ENCODE data around the gene MYO16.
A peak's percentile ranks its signal among the peaks of the same experiment; 100 is the strongest.

MYO16 gene

DNA sequence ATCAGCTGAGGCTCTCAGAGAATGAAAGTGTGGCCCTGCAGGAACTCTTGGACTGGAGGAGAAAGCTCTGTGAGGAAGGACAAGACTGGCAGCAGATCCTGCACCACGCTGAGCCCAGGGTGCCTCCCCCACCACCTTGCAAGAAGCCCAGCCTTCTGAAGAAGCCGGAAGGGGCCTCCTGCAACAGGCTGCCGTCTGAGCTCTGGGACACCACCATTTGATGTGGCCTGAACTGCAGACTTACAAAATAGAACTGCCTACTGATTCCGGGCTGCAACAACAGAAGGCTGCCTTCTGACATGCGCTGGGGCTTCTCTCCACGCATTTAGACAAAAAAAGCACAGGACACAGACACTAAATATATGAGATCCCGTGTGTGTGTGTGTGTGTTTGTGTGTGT is 577.2 kb downstream of the MYO16 start:
- H3K4me3 ChIP-seq (replicated peaks; ENCODE audit: low read depth, low read length), result no peak overlapping the region
- TF ChIP-seq, protein P1, sequence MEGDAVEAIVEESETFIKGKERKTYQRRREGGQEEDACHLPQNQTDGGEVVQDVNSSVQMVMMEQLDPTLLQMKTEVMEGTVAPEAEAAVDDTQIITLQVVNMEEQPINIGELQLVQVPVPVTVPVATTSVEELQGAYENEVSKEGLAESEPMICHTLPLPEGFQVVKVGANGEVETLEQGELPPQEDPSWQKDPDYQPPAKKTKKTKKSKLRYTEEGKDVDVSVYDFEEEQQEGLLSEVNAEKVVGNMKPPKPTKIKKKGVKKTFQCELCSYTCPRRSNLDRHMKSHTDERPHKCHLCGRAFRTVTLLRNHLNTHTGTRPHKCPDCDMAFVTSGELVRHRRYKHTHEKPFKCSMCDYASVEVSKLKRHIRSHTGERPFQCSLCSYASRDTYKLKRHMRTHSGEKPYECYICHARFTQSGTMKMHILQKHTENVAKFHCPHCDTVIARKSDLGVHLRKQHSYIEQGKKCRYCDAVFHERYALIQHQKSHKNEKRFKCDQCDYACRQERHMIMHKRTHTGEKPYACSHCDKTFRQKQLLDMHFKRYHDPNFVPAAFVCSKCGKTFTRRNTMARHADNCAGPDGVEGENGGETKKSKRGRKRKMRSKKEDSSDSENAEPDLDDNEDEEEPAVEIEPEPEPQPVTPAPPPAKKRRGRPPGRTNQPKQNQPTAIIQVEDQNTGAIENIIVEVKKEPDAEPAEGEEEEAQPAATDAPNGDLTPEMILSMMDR (IDR thresholded peaks at IDR 0.05; ENCODE audit: low read length, missing control alignments), result no peak
- no peak for DNase-seq (ENCODE audit: low read depth)

DNA sequence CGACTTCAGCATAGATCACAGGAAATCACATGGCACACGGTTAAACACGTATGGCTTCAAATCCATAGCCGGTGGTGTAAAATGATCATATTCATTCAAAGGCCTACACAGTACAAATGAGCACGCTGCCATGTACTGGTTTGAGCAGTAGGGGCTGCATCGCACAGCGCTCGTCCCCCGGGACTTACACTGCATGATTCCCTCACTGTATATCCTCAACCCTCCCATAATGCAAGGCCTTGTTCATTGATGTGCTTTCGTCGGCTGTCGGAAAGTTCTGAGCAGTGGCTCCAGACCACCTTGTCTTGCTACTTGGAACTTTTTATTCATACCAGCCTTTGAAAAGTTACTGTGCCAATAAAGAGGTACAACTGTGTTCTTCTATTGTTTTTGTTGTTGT is 578.2 kb downstream of the MYO16 start:
- no peak for DNase-seq (ENCODE audit: low read depth)
- TF ChIP-seq, protein P1 (IDR thresholded peaks at IDR 0.05; ENCODE audit: low read length, missing control alignments), result no peak
- no peak overlapping the region for H3K4me3 ChIP-seq (replicated peaks; ENCODE audit: low read depth, low read length)

DNA sequence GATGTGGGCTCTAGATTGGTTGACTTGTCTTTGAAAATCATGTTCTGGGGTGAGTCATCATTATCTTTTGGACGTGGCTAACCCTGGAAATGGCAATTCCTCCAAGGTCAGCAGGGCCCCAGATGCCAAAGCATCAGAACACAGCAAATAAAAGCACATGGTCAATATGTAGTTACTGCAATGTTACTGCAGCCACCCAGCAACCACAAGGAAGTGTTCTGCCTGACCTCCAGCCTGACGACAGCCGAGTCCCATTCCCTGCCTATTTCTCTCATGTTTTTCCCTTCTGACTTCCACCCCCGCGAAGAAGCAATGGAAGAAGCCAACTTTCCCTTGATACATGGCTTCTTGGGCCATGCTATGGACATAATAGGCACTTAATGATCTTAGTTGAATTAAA is 579.1 kb downstream of the MYO16 start:
- TF ChIP-seq, protein P1 (IDR thresholded peaks at IDR 0.05; ENCODE audit: low read length, missing control alignments), result no peak
- no peak for DNase-seq (ENCODE audit: low read depth)
- H3K4me3 ChIP-seq (replicated peaks; ENCODE audit: low read depth, low read length), result no peak overlapping the region

DNA sequence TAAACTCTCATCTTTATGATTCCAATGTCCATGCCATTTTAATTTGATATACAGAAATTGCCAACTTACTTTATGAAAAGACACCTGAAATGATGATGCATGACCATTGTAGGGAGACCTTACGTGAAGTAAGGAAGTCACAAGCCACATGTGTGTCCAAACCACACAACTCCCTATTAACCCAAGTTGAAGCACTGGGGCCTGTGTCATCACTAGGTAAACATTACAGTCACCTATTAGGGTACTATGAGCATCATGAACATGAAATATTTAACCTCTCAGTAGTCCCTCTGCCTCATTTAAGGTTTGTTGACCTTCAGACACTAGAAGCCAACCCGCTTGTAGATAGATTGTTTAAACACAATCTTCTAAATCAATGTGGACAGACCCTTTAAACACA is 580.1 kb downstream of the MYO16 start:
- no peak for DNase-seq (ENCODE audit: low read depth)
- TF ChIP-seq, protein P1 (IDR thresholded peaks at IDR 0.05; ENCODE audit: low read length, missing control alignments), result no peak
- no peak overlapping the region for H3K4me3 ChIP-seq (replicated peaks; ENCODE audit: low read depth, low read length)

DNA sequence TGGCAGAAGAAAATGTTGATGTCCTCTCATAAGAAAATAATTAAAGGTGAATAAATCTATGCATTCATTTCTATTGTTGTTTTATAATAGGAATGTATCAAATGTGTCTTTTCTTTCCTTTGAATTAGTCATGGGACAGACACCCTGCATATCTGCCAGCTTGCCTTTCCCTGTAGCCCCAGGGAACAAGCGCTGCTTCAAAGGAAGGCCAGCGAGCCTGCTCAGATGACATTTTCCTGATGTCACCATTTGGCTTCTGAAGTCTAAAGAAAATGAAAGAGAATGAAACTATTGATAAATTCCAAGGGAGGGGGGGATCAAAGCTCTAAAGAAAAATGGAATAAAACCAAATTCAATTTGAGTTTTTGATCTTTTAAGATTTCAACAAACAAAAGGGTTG is 582.2 kb downstream of the MYO16 start:
- peak; percentile 13 for DNase-seq (ENCODE audit: low read depth)
- no peak overlapping the region for H3K4me3 ChIP-seq (replicated peaks; ENCODE audit: low read depth, low read length)
- TF ChIP-seq, protein P1 (IDR thresholded peaks at IDR 0.05; ENCODE audit: low read length, missing control alignments), result no peak

DNA sequence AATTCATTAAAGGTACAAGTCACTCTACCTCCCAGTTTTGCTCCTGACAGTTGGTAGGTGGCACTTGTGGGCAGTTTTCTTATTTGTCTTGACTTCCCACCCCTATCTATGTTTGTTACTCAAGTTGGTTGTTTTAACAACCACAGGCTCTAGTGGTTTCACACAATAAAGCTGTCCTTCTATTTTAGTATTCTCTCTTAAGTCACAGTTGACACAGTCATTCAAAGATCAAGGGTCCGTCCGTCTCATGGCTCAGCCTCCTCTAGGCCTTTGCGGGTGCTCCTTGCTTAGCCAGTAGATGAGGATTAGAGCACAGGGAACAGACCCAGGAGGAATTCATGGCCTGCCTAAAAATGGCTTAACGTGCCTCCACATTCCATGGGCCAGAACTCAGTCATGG is 583.2 kb downstream of the MYO16 start:
- TF ChIP-seq, protein P1 (IDR thresholded peaks at IDR 0.05; ENCODE audit: low read length, missing control alignments), result no peak
- no peak overlapping the region for H3K4me3 ChIP-seq (replicated peaks; ENCODE audit: low read depth, low read length)
- DNase-seq (ENCODE audit: low read depth), result no peak

DNA sequence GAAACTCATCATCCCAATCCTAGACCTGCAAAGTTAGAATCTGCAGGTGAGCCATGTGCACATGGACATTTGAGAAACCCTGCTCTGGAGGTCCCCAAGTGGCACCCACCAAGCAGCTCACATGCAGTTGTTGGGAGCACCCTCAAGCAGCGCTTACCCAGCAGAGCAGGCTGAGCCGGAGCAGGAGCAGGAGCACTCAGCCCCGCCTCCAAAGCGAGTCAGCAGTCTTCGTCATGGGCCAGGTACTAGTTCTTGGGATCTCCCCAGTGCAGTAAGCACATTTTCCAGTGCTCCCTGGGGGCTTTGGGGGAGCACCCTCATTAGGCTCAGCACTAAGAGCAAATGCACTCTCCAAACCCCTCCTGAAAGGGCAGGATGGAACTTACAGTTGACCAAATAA is 584.3 kb downstream of the MYO16 start:
- DNase-seq (ENCODE audit: low read depth), result no peak
- TF ChIP-seq, protein P1 (IDR thresholded peaks at IDR 0.05; ENCODE audit: low read length, missing control alignments), result no peak
- no peak overlapping the region for H3K4me3 ChIP-seq (replicated peaks; ENCODE audit: low read depth, low read length)

Measured in fibroblast of pulmonary artery (primary cell).